22Rv1 (cell line): ENCODE data around the gene ADPRS.

Experiments
- H3K27ac ChIP-seq: fragments of 450-650 bp; 2 replicates; pipeline ENCODE4 v1.5.1; 2017
- ZFX ChIP-seq: fragments of 450-650 bp; IDR thresholded peaks from 2 replicates; pipeline ENCODE4 v1.6.1; 2017; ENCODE audit warnings: antibody characterized with exemption, borderline replicate concordance
- TF ChIP-seq, protein P1 (sequence below): fragments of 450-650 bp; IDR thresholded peaks from 2 replicates; pipeline ENCODE4 v1.5.1; 2017; ENCODE audit warnings: mild to moderate bottlenecking

The ADPRS gene

DNA sequence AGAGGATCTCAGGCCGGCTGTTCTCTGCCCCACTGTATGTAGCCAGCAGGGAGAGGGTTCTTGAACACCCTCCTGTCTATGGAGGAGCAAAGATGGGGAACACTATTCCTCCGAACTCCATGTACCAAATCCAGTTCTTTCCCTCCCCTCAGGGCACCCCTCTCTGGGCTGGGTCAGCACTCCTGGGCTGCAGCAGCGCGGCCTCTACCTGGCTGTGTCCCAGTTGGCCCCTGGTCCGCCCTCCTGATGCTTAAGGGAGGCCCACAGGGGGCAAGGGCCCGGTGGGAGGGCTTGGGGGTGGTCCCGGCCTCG lies 471 bp upstream of the ADPRS start:
- TF ChIP-seq ZFX, result no peak
- TF ChIP-seq, protein P1, sequence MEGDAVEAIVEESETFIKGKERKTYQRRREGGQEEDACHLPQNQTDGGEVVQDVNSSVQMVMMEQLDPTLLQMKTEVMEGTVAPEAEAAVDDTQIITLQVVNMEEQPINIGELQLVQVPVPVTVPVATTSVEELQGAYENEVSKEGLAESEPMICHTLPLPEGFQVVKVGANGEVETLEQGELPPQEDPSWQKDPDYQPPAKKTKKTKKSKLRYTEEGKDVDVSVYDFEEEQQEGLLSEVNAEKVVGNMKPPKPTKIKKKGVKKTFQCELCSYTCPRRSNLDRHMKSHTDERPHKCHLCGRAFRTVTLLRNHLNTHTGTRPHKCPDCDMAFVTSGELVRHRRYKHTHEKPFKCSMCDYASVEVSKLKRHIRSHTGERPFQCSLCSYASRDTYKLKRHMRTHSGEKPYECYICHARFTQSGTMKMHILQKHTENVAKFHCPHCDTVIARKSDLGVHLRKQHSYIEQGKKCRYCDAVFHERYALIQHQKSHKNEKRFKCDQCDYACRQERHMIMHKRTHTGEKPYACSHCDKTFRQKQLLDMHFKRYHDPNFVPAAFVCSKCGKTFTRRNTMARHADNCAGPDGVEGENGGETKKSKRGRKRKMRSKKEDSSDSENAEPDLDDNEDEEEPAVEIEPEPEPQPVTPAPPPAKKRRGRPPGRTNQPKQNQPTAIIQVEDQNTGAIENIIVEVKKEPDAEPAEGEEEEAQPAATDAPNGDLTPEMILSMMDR, result no peak
- peak overlapping the region; percentile 70 for H3K27ac ChIP-seq

DNA sequence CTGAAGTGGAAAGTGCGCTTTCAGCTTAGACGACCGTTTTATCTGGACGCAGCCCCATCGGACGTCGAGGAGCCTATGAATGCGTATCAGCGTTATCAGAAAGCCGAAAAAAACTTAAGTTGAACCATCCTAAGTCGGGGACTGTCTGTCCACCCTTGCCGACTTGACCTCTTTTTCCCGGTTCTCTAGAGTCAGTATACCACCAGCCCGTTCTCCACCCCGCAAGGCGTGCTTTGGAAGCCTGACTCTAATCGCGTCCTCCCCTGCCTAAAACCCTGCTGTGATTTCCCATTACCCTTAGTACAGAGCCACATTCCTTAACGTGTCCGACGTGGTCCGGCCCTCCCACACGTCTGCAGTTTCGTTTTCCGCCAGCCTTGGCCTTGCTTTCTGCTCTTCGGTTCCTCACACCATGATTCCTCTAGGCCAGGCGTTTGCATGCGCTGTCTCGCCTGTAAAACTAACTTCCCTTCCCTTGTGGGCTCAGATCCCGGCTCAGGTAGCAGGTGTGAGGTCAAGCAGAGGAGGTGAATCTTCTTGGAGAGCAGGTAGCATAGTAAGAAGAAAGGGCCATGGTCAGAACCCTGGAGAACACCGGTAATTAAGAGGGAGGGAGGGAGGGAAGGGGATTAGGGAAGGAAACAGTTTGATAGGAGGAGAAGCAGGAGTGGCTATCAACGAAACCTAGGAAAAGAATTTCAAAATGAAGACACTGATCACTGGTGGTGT lies 865 bp downstream of the ADPRS start:
- peak overlapping the region; percentile 70 for H3K27ac ChIP-seq
- TF ChIP-seq ZFX, result no peak
- TF ChIP-seq, protein P1, result no peak

DNA sequence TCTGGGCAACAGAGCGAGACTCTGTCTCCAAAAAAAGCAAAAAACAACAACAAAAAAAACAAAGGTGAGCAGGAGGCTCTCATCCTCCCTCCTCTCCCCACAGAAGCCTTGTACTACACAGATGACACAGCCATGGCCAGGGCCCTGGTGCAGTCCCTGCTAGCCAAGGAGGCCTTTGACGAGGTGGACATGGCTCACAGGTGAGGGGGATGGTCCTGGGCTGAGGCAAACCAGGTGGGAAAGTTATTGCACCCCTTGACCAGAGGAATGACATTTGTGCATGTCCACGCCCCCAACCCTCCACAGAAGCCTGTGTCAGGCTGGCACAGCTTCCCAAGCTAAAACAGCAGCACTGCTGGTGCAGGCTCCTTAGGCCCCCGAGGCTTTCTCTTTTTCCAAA lies 2.4 kb downstream of the ADPRS start:
- TF ChIP-seq ZFX, result no peak
- TF ChIP-seq, protein P1, result no peak
- H3K27ac ChIP-seq, result no peak overlapping the region

DNA sequence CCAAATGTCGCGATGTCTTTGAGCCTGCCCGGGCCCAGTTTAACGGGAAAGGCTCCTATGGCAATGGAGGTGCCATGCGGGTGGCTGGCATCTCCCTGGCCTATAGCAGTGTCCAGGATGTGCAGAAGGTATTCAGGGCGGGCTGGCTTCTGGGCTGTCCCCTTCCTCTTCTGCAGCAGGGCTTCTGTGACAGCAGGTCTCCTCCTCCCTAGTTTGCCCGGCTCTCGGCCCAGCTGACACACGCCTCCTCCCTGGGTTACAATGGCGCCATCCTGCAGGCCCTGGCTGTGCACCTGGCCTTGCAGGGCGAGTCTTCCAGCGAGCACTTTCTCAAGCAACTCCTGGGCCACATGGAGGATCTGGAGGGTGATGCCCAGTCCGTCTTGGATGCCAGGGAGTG lies 3.0 kb downstream of the ADPRS start:
- no peak overlapping the region for H3K27ac ChIP-seq
- no peak for TF ChIP-seq ZFX
- TF ChIP-seq, protein P1, result no peak

DNA sequence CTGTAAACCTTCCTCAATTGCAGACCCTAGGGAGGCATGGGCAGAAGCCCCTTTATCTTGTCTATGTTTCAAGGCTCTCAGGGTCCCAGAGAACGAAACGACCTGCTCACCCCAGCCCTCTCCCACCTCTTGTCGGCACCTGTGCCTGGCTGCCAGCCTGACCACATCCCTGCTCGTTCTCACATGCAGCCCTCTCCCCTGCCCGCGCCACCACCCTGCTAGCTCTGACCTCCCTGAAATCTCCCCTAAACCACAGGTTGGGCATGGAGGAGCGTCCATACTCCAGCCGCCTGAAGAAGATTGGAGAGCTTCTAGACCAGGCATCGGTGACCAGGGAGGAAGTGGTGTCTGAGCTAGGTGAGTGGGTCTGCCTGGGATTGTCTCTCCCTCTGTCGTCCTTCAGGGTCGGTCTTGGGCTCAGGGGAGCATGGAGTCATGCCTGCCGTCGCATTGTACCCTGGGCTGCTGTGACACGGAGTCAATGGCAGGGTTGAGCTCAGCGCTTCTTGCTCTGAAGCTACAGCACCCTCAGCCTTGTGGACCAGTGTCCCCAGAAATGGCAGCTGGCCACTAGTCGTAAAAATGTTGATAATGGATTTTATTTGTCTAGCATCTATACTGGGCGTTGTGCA lies 3.6 kb downstream of the ADPRS start:
- no peak overlapping the region for H3K27ac ChIP-seq
- no peak for TF ChIP-seq ZFX
- TF ChIP-seq, protein P1, result no peak

DNA sequence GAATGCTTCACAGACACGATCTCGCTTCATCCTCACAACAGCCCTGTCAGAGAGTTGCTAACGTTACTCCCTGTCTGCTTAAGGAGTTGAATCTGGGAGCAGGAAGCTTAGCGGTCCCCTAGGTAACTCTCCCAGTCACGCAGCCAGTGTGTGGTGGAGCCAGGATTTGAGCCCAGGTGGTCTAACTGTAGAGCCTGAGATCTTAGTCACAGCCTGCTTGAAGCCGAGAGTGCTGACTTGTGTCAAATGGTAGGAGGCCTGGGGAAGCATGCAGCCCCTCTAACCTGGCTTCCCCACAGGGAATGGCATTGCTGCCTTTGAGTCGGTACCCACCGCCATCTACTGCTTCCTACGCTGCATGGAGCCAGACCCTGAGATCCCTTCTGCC lies 4.1 kb downstream of the ADPRS start:
- TF ChIP-seq, protein P1, result no peak
- no peak for TF ChIP-seq ZFX
- H3K27ac ChIP-seq, result no peak overlapping the region

DNA sequence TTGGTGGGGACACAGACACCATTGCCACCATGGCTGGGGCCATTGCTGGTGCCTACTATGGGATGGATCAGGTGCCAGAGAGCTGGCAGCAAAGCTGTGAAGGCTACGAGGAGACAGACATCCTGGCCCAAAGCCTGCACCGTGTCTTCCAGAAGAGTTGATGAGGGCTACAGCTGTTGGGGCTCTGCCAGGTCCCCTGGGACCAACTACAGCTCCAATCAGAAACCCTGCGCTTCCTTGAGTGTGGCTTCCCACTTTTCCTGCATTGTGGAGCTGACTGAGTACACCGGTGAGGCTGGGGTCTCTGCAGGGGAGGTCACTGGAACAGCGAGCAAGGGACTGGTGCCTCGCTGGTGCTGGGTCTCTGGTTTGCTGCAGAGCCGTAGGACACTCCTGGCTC lies 4.5 kb downstream of the ADPRS start:
- TF ChIP-seq, protein P1, result no peak
- no peak for TF ChIP-seq ZFX

More for the DNA sequence above, 4.5 kb downstream of the ADPRS start:
- H3K27ac ChIP-seq, result no peak overlapping the region
